IPS-NIHi11 (cell line): Measurements from ENCODE around the gene ENO2.
A peak's percentile ranks its signal among the peaks of the same experiment; 100 is the strongest.
"Not testable (repeated sequence)": the region's sequence is repeated elsewhere in the genome, so short reads cannot be mapped to it uniquely, and the experiment has no call there.

ENCODE experiments used
- DNase-seq: peaks from one replicate; pipeline ENCODE4 v3.0.0; 2012; ENCODE audit warnings: mixed read lengths, low spot score

Gene ENO2

DNA sequence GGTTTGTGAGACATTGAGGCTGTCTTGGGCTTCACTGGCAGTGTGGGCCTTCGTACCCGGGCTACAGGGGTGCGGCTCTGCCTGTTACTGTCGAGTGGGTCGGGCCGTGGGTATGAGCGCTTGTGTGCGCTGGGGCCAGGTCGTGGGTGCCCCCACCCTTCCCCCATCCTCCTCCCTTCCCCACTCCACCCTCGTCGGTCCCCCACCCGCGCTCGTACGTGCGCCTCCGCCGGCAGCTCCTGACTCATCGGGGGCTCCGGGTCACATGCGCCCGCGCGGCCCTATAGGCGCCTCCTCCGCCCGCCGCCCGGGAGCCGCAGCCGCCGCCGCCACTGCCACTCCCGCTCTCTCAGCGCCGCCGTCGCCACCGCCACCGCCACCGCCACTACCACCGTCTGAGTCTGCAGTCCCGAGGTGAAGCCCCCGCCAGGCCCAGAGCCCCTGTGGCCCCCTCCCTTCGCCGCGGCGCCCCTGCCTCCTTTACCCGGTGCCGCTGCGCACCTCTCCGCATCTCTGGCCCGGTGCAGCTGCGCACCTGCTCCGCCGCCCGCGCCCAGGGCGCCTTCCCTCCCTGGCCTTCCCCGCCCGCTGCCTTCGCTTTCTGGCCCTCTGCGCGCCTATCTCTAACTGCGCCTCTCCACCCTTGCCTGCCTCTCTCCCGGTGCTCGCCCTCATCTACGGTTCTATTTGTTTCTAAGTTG lies at the start of gene ENO2:
TSS of gene ENO2 (plus strand) at position 335 of the 701 bp plus-strand sequence. CDS start 1,253 bp downstream, outside the sequence.
- DNase-seq: peak; percentile 78

DNA sequence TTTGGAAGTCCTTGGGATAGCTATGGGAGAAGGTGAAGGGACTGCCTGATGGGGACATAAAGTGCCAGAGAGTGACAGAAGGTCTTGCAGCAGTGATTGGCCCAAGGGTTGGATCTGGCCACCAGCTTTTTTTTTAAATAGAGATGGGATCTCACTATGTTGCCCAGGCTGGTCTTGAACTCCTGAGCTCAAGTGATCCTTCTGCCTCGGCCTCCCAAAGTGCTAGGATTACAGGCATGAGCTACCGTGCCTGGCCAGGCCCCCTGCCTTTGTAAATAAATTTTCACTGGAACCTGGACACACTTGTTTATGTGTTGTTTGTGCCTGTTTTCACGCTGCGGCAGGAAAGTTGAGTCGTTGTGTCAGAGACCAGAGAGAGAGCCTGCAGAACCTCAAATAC lies 49.1 kb upstream of the ENO2 start:
- DNase-seq: not testable (repeated sequence)

DNA sequence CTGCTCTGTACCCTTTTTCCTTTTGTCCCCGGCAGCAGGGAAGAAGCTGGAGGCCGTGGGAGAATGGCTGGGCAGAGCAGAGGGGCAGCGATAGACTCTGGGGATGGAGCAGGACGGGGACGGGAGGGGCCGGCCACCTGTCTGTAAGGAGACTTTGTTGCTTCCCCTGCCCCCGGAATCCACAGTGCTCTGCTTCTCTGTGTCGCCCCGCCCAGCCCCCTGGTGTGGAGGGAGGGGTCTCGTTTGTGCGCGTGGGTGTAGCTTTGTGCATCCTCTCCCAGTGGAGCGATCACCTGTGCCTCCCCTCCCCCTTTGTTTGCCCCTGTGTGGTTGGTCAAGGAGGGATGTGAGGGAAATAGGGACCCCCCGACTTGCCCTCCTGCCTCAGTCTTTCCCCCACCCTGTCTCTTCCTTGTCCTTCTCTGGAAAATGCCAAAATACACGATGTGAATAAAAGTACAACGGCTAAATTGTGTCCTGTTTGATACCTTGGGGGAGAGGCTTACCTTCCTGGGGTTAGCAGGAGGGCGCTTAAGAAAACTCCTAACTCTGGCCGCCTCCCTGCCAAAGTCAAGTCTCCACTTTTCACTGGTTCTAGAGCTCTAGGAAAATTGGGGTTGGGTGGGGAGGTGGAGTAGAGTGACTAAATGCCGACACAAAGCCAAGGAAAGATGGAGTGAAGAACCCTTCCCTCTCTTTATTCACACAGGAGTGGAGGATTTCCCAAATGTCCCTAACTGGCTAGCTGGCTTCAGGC lies 48.0 kb upstream of the ENO2 start:
- peak; percentile 52 for DNase-seq

DNA sequence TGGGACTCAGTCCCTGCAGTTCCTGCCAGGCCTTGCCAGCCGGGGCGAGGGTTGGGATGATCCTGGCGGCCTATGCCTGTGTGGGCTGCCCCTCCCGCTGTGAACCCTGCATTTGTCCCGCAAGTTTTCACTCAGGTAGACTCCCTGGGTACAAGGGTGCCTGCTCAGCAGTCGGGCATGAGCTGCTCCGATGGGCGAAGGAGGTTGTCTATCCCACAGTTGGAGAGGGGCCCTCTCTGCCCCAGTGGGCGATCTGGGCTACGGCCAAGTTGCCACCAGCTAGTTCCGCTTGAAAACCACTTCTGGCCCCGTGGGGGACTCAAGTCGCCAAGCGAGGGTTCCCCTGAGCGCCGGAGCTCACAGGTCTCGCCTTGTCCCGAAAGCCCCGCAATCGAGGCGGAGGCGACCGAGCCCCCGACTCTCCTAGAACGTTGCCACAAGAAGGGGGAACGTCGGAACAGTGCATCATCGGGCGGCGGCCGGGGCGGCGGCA lies 47.4 kb upstream of the ENO2 start:
- peak; percentile 39 for DNase-seq

DNA sequence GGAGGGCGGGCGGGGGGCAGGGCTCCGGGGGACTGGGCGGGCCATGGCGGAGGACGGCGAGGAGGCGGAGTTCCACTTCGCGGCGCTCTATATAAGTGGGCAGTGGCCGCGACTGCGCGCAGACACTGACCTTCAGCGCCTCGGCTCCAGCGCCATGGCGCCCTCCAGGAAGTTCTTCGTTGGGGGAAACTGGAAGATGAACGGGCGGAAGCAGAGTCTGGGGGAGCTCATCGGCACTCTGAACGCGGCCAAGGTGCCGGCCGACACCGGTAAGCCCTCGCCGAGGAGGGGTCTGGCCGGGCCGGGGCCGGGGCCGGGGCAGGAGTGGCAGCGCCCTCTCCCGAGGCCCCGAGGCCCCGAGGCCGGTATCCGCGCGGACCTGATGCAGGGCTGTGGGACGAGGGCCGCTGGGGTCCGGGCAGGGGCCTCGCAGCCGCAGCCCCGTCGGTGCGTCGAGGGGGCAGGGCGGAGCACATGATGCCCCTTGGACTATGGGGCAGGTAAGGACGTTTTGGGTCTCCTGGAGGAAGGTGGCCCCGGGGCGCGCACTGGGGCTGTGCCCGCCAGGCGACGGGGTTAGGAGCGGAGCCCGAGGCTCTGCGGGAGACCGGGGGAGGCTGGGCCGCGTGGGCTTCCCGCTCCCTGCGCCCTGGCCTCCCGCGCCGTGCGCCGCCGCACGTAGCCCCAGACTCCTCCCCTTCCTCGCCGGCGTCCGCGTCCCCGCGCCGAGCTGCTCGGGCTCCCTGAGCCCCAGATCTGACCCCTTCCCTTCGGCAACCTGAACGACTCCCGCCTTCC lies 46.8 kb upstream of the ENO2 start, which contains the start of gene TPI1:
TSS of gene TPI1 (plus strand) at position 119 of the 798 bp plus-strand sequence. CDS start at position 155, 36 bp downstream.
- peak; percentile 94 for DNase-seq

DNA sequence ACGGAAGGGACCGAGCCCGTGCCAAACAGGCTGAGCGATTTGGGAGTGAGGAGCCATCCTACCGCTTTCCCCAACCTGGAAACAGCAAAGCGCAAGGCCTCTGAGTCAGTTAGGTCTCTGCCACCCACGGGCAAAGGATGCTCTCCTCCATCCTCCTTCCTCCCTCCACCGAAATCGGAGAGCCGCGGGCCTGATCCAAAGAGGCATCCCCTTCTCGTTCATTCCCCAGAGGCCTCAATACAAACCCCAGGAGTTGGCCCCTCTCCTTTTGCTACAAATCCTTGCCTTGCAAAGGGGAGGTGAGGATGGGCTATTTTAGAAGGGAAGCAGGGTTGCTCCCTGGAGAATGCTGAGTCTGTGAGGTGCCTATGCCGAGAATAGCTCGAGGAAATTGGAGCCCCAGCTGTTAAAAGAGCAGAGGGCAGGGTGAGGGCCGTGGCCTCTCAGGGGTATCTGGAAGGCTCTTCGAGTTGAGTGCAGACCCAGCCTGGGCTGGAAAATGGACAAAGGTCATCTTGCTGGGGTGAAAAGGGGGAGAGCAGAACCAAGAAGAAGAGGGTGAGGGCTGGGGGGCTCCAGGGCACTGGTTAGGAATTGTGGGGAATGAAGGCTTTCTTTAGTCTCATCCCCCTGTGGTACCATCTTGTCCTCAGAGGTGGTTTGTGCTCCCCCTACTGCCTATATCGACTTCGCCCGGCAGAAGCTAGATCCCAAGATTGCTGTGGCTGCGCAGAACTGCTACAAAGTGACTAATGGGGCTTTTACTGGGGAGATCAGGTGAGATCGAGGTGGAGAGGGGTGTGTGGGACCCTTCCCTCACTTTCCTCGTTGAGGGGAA lies 46.0 kb upstream of the ENO2 start:
- no peak for DNase-seq

DNA sequence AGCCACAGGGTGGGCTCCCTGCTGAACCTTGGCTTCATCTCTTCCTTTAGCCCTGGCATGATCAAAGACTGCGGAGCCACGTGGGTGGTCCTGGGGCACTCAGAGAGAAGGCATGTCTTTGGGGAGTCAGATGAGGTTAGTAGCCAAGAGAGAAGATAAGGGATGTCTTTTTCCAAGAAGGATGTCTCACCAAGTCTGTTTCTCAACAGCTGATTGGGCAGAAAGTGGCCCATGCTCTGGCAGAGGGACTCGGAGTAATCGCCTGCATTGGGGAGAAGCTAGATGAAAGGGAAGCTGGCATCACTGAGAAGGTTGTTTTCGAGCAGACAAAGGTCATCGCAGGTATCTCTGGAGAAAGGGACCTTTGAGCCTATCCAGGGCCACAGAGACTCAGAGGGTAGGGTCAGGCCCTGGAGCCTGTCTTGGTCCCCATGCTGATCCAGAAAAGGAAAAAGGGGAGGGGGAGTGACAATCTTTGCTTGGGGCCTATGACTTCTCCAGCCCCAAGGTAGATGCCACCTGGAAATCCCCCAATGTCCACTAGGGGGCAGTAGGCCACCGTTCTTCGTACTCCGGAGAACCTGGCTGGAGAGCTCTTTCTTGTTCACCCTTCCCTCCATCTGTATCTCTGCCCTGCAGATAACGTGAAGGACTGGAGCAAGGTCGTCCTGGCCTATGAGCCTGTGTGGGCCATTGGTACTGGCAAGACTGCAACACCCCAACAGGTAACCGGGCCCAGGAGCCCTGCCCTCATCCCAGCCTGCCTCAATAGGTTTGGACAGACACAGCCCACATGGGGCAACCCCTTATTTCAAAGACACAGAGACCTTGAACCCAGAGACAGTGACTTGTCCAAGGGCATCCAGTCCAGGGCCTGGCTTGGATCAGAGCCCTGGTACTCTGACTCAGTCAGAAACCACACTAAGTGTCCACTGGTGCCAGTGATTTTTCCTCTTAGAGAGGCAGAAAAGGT lies 45.0 kb upstream of the ENO2 start:
- peak; percentile 69 for DNase-seq

DNA sequence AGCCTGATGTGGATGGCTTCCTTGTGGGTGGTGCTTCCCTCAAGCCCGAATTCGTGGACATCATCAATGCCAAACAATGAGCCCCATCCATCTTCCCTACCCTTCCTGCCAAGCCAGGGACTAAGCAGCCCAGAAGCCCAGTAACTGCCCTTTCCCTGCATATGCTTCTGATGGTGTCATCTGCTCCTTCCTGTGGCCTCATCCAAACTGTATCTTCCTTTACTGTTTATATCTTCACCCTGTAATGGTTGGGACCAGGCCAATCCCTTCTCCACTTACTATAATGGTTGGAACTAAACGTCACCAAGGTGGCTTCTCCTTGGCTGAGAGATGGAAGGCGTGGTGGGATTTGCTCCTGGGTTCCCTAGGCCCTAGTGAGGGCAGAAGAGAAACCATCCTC lies 44.1 kb upstream of the ENO2 start:
- DNase-seq: not testable (repeated sequence)

DNA sequence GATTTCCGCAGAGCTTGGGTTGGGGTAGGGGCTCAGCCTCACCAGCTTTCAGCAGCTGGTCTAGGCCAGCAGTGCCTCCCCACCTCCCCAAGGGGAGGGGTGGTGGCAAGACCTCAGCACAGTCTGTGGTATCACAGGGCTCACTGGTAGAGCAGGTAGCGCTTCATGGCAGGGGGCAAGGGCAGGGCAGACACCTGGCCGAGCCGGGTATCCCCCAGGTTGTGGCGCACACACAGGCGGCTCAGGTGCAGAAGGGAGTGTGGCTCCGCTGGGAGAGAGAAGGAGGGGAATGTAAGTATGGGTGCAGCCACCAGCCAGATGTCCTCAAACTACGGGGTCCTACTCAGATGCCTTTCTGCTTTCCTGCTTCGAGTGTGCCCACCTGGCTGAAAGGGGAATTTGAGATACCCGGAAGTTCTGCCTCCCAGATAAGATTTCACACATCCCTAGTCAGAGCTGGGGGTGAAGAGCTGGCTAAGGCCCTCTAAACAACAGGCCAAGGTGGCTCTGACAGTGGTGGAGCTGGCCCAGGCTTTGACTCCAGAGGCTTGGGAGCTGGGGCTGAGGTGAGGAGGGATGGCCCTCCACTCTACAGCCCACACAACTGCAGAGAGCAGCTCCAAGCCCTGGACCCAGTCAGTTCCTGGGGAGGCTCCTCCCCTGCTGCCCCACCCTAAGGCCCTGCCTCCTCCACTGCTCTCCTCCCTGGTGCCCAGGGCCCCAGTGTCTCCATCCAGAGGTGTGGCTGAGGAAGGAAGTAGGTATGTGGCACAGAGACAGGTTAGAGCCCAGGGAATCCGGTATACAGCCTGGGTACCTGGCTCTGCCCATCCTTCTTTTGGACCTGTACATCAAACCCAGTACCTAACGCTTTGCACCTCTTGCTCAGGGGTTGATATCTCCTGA lies 43.1 kb upstream of the ENO2 start:
- no peak for DNase-seq

DNA sequence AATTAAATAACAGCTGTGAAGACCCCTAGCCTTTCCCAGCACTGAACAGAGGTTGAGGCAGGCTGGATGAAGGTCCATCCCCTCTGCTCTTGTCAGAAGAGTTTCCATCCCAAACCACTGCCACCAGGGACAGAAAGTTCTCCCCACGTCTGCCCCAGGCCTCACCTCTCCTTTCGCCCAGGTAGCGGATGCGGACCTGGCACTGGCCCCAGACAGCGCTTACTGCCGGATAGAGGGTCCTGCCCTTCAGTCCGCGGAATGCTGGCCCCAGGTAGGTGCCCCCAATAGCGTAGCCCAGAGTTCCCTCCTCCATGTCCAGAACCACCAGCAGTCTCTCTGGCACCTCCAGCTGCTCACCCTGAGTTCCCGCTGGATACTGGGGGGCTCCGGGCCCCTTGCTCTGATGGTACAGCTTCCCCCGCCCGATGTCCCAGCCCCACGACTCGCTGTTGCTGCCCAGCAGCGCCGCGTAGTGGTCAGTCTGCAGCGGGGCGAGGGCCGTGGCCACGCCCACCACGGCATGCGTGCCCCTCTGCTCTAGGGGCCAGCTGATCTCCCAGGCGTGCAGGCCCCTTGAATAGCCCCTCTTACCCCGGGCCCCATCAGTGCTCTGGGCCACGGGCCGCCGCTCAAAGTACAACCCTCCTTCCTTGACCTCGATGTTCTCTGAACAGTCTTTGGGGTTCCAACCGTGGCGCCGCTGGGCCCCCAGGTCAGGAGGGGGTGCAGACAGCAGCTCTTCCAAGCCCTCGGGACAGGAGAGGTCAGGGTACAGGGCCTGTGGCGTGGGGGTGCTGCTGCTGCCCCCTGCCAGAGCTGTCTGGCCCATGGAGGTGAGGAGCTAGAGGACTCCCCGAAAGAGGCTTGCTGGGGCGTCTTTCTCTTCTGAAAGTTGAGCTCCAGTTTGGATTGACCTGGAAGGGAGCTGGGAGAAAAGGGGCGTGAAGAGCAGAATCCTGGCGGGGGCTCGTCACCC lies 42.0 kb upstream of the ENO2 start:
- DNase-seq: peak; percentile 82

DNA sequence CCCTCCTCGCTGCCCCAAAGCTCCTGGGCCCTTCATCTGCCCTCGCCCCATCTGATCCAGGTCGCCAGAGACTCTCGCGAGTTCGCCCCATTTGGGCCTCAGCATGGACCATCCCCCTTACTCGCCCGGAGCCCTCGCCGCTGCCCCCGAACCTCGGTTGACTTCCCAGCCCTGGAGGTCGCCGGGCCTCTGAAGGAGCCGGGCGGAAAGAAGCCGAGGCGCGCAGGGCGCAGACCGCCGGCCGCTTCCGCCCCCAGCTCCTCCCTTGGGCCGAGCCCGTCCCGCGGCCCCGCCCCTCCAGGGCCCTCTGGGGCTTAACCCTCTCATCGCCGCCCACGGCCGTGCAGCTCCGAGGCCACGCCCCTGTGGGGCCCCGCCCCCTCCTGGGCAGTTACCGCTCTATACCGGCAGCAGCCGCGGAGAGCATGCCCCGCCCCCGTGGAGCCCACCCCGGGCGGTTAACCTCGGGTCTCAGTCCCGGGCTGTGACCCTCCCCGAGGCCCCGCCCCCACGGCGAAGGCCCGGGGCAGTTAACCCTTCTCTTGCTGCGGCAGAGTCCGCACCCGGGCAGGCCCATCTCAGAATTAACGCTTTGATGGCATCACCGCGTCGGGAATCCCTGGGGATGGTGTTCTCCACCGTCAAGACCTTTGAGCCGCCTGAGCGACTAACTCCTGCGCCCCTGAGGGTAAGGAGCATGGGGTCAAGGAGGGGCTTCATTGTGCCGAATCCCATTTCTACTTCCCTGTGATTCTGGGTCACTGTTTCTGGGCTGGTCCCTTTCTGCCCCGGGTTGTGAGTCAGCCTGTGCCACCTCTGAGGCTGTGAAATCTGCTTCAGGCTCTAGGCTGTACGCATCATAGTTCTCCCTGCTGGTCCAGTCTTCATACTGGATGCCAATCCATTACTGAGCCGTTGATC lies 41.0 kb upstream of the ENO2 start, which contains the start of gene SPSB2:
TSS of gene SPSB2 (minus strand) at position 210 of the 921 bp plus-strand sequence. CDS start 402 bp downstream, outside the sequence.
- peak; percentile 95 for DNase-seq

DNA sequence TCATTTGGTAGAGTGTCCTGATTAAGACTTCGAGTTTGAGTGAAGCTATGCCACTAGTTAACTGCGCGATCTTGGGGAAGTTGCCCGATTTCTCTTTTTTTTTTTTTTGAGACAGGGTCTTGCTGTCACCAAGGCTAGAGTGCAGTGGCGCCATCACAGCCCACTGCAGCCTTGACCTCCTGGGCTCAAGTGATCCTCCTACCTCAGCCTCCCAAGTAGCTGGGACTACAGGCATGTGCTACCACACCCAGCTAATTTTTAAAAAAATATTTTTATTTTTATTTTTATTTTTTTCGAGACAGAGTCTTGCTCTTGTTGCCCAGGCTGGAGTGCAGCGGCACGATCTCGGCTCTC lies 40.4 kb upstream of the ENO2 start:
- DNase-seq: not testable (repeated sequence)

DNA sequence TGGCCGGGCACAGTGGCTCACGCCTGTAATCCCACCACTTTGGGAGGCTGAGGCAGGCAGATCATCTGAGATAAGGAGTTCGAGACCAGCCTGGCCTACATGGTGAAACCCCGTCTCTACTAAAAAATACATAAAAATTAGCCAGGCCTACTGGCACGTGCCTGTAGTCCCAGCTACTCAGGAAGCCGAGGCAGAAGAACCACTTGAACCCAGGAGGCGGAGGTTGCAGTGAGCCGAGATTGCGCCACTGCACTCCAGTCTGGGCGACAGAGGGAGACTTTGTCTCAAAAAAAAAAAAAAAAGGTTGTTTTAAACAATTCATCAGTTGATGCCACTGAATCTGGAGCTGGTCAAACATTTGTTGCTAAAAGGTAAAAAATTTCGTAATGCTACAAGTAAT lies 34.6 kb upstream of the ENO2 start:
- DNase-seq: not testable (repeated sequence)

DNA sequence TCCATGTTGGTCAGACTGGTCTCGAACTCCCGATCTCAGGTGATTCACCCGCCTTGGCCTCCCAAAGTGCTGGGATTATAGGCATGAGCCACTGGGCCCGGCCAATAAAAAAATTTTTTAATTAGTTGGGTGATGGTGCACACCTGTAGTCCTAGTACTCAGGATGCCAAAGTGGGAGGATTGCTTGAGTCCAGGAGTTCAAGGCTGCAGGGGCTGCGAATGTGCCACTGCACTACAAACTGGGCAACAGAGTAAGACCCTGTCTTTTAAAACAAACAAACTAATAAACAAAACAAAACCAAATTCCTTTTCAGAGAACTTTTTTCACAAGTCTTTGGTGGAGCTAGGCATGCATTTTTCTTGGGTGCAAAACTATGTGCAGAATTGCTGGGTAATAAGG lies 31.1 kb upstream of the ENO2 start:
- DNase-seq: no peak

DNA sequence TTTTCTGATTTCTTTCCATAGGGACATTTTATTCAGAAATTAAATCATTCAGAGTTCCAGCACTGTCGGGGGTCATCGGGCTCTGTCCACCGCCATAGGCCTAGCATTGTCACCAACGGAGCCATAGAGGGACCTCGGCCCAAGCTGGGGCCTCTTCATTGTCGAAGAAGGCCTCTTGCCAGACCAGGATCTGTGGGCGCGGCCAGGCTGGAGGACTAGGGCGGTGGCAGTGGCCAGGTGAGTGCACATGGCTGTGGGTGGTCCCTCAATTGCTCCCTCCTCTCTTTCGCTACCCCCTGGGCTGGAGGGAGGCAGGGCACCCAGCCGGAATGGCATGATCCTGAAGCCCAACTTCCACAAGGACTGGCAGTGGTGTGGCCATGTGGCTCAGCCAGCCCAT lies 30.7 kb upstream of the ENO2 start:
- no peak for DNase-seq

DNA sequence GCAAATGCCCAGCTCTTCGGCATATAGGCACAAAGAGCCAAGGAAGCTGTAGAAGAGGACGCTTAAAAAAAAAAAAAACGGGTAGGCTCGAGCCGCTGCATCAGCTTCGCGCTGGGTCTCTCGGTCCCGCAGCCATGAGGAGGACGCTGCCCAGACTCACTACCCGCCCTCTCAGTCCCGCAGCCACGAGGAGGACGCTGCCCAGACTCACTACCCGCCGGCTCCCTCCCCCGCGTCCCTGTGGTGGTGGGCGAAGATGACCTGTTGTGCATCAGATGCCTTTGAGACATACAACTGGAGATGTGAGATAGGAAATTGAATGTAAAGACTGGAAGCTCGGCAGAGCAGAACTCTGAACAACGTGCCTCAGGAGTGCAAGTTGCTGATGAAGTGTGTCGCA lies 29.8 kb upstream of the ENO2 start:
- no peak for DNase-seq
